WTC11 (cell line): Measurements from ENCODE around the gene GALNT5. TPM values are rescaled to one million over a fixed set of nuclear protein-coding genes. Genes with fewer than 3 reads are reported as not detected.
A peak's percentile ranks its signal among the peaks of the same experiment; 100 is the strongest.

Experiments used
- ATAC-seq: fragments of 200-7000 bp; cut with Tn5 transposase; 2 replicates; pipeline ENCODE4 v1.10.0; 2021; ENCODE audit warnings: mild to moderate bottlenecking, moderate library complexity
- Bru-seq: library from RNA; stranded (reverse); fragments of 400-500 nt; gene quantifications from one replicate; lab custom pipeline; 2021; lab: Mats Ljungman, UMichigan
- CTCF ChIA-PET: fragments of 300-600 bp; sonication (Branson Sonifier 250); formaldehyde crosslinking; loops from one replicate; lab custom pipeline; 2021; ENCODE audit warnings: antibody characterized with exemption; lab: Charles Lee
- POLR2A ChIA-PET: fragments of 350-600 bp; sonication (Branson Sonifier 250); formaldehyde crosslinking; loops from one replicate; lab custom pipeline; 2021; ENCODE audit warnings: antibody characterized with exemption; lab: Charles Lee
- DNase-seq: peaks from one replicate; pipeline ENCODE4 v3.0.0; 2021; ENCODE audit warnings: low spot score
- H3K27ac Mint-ChIP-seq: 2 replicates; pipeline ENCODE4 v1.8.0; 2021; ENCODE audit warnings: mixed read lengths
- H3K27me3 Mint-ChIP-seq: 2 replicates; pipeline ENCODE4 v1.8.0; 2021; ENCODE audit warnings: low read depth, mild to moderate bottlenecking, moderate library complexity, mixed read lengths
- H3K36me3 Mint-ChIP-seq: 2 replicates; pipeline ENCODE4 v1.8.0; 2021; ENCODE audit warnings: mixed read lengths
- H3K4me1 Mint-ChIP-seq: 2 replicates; pipeline ENCODE4 v1.8.0; 2022; ENCODE audit warnings: mixed read lengths
- H3K4me3 Mint-ChIP-seq: 2 replicates; pipeline ENCODE4 v1.8.0; 2021; ENCODE audit warnings: mild to moderate bottlenecking, moderate library complexity, mixed read lengths
- H3K9me3 Mint-ChIP-seq: 2 replicates; pipeline ENCODE4 v1.8.0; 2021; ENCODE audit warnings: mixed read lengths
- AFF4 ChIP-seq: sonication (generic); formaldehyde crosslinking; IDR thresholded peaks from 2 replicates; pipeline ENCODE4 v1.8.1; 2023; ENCODE audit warnings: mild to moderate bottlenecking, missing genetic modification reagents, borderline replicate concordance
- ATF1 ChIP-seq: sonication (generic); formaldehyde crosslinking; IDR thresholded peaks from 2 replicates; pipeline ENCODE4 v1.8.1; 2023; ENCODE audit warnings: mild to moderate bottlenecking, moderate library complexity, missing genetic modification reagents
- CBFB ChIP-seq: sonication (generic); formaldehyde crosslinking; IDR thresholded peaks from 2 replicates; pipeline ENCODE4 v1.8.1; 2022; ENCODE audit warnings: mild to moderate bottlenecking, low read depth, missing genetic modification reagents
- ETV6 ChIP-seq: sonication (generic); formaldehyde crosslinking; IDR thresholded peaks from 2 replicates; pipeline ENCODE4 v1.8.1; 2022; ENCODE audit warnings: mild to moderate bottlenecking, missing genetic modification reagents
- FOXJ3 ChIP-seq: sonication (generic); formaldehyde crosslinking; IDR thresholded peaks from 2 replicates; pipeline ENCODE4 v1.9.0; 2021; ENCODE audit warnings: missing genetic modification reagents, mild to moderate bottlenecking, borderline replicate concordance
- HMGA2 ChIP-seq: fragments of 250-450 bp; sonication (Bioruptor Pico); IDR thresholded peaks from 2 replicates; pipeline ENCODE4 v1.4.0; 2021; ENCODE audit warnings: mild to moderate bottlenecking, moderate library complexity
- NR1H2 ChIP-seq: sonication (generic); formaldehyde crosslinking; IDR thresholded peaks from 2 replicates; pipeline ENCODE4 v1.9.0; 2021; ENCODE audit warnings: mild to moderate bottlenecking, moderate library complexity, missing genetic modification reagents
- NR3C1 ChIP-seq: sonication (generic); formaldehyde crosslinking; conservative IDR thresholded peaks from 2 replicates; pipeline ENCODE4 v1.8.1; 2023; ENCODE audit warnings: low read depth, mild to moderate bottlenecking, missing genetic modification reagents
- SOX15 ChIP-seq: fragments of 250-450 bp; sonication (Bioruptor Pico); IDR thresholded peaks from 2 replicates; pipeline ENCODE4 v1.9.0; 2021; ENCODE audit warnings: mild to moderate bottlenecking
- USF2 ChIP-seq: sonication (generic); formaldehyde crosslinking; IDR thresholded peaks from 2 replicates; pipeline ENCODE4 v1.8.1; 2023; ENCODE audit warnings: mild to moderate bottlenecking, missing genetic modification reagents, moderate library complexity
- ZNF423 ChIP-seq: fragments of 250-450 bp; sonication (Bioruptor Pico); IDR thresholded peaks from 2 replicates; pipeline ENCODE4 v2.1.2; 2022; ENCODE audit warnings: mild to moderate bottlenecking, moderate library complexity
- ZNF425 ChIP-seq: fragments of 250-450 bp; sonication (Bioruptor Pico); conservative IDR thresholded peaks from 2 replicates; pipeline ENCODE4 v1.9.0; 2021; ENCODE audit warnings: mild to moderate bottlenecking
- long read RNA-seq, 3 experiments: library from RNA in 1 of 3; library from capped mRNA in 1 of 3; library from polyadenylated mRNA in 1 of 3; unstranded in 2 of 3; stranded (forward) in 1 of 3; transcript quantifications; one replicate each; pipeline ENCODE4 v2.0.0, GENCODE V29; 2021
- total RNA-seq: library from RNA; stranded (reverse); gene quantifications from 3 replicates; pipeline ENCODE4 v1.2.3, GENCODE V29; 2021
- TF ChIP-seq, protein P1 (sequence below): fragments of 250-450 bp; sonication (Bioruptor Pico); IDR thresholded peaks from 2 replicates; pipeline ENCODE4 v2.1.2; 2022; ENCODE audit warnings: mild to moderate bottlenecking, moderate library complexity
- TF ChIP-seq, protein P2 (sequence below): sonication (generic); formaldehyde crosslinking; IDR thresholded peaks from 2 replicates; pipeline ENCODE4 v1.8.0; 2022; ENCODE audit warnings: mild to moderate bottlenecking, missing genetic modification reagents
- TF ChIP-seq, protein P3 (sequence below): sonication (generic); formaldehyde crosslinking; conservative IDR thresholded peaks from 2 replicates; pipeline ENCODE4 v1.8.1; 2023; ENCODE audit warnings: mild to moderate bottlenecking, low read depth, missing genetic modification reagents, moderate library complexity
- TF ChIP-seq, protein P4 (sequence below): fragments of 250-450 bp; sonication (Bioruptor Pico); IDR thresholded peaks from 2 replicates; pipeline ENCODE4 v1.8.0; 2021; ENCODE audit warnings: mild to moderate bottlenecking

The GALNT5 gene
- total RNA-seq: 0.17 to 0.34 TPM (median 0.32 TPM) in 3 replicates
- Bru-seq, nascent RNA: percentile 18 among the genes with signal in this experiment
- long read RNA-seq, experiment 1: 0 reads
- long read RNA-seq, experiment 2: 0 reads
- long read RNA-seq, experiment 3: 0 reads

- no peaks in the 10 kb centered on the region for H3K36me3 Mint-ChIP-seq
- H3K9me3 Mint-ChIP-seq: no peaks in the 10 kb centered on the region
- ATAC-seq (peak; percentile 83), DNase-seq (peak; percentile 25)
- 0 out of 2 replicates have a peak within 1 kb of the TSS, but pooled peaks have one; percentile 8 for H3K27ac Mint-ChIP-seq
- TF ChIP-seq, protein P1, sequence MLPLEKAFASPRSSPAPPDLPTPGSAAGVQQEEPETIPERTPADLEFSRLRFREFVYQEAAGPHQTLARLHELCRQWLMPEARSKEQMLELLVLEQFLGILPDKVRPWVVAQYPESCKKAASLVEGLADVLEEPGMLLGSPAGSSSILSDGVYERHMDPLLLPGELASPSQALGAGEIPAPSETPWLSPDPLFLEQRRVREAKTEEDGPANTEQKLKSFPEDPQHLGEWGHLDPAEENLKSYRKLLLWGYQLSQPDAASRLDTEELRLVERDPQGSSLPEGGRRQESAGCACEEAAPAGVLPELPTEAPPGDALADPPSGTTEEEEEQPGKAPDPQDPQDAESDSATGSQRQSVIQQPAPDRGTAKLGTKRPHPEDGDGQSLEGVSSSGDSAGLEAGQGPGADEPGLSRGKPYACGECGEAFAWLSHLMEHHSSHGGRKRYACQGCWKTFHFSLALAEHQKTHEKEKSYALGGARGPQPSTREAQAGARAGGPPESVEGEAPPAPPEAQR: no peak
- TF ChIP-seq ATF1 (CRISPR knock-in tag) (no peak), SOX15 (CRISPR knock-in tag) (no peak), NR3C1 (no peak), ETV6 (CRISPR knock-in tag) (peak; percentile 53; the same call in 1 of the 2 replicates), NR1H2 (CRISPR knock-in tag) (no peak), CBFB (CRISPR knock-in tag) (no peak), ZNF425 (CRISPR knock-in tag) (no peak)
- TF ChIP-seq, protein P2, sequence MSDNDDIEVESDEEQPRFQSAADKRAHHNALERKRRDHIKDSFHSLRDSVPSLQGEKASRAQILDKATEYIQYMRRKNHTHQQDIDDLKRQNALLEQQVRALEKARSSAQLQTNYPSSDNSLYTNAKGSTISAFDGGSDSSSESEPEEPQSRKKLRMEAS (CRISPR knock-in tag): peak; percentile 25; the same call in 1 of the 2 replicates
- no peaks in the 10 kb centered on the region for H3K27me3 Mint-ChIP-seq
- peak within 1 kb of the TSS; percentile 83 for H3K4me3 Mint-ChIP-seq
- CTCF ChIA-PET: interaction anchor here (0.8 to 1.3 kb wide), 2 partner anchors 45 to 70 kb away, joined by 3 to 4 read pairs; no protein-coding TSS in a partner anchor
- POLR2A ChIA-PET: interaction anchor here (1.0 kb wide), 1 partner anchor 53 kb away, joined by 3 read pairs; no protein-coding TSS in a partner anchor
- H3K4me1 Mint-ChIP-seq: peaks cover 13% of the 10 kb centered on the region
These were observed at the start of gene GALNT5 for GRCh38 chr2:157257312-157258252. Gene GALNT5, plus strand, starts transcription at chr2:157257705. Its CDS starts 378 bp downstream, at chr2:157258083.

DNA sequence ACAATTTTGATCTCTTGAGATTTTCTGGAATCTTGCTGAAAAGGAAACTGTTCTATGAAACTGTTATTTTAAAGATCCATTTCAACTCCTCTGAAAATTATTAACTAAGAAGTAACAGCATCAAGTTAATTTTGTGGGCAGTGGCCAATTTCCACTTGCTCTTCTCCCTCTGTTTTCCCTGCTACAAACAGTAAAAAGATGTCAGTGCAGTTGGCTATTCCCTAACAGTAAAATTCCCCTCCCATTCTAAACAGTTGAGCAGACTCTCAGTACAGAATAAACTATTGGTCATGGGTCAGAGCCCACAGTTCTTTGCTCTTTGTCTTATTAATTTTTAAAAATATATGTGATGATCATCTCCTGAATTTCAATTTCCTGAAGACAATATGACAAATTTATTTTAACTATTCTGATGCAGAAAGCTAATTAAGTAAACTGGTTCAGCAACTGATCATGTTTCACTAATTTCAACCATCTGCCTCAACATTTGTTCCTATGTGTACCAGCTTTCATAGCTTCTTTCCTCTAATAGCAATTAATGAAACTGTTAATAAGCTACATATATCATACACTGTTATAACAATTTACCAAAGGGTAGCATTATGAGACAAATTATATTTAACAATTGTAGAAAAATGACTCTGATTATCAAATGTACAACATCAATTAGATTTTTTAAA lies 41.1 kb upstream of the GALNT5 start:
- ChIA-PET CTCF (no interaction called here), POLR2A (no interaction called here)
- Mint-ChIP-seq H3K4me3 (no peak overlapping the region), H3K27me3 (no peaks in the 10 kb centered on the region), H3K4me1 (no peaks in the 10 kb centered on the region), H3K9me3 (0 out of 2 replicates have a peak, but pooled peaks cover 3% of the 10 kb centered on the region), H3K36me3 (no peaks in the 10 kb centered on the region), H3K27ac (no peak overlapping the region)
- DNase-seq: no peak
- ATAC-seq: no peak
- no peak for TF ChIP-seq ZNF423
- TF ChIP-seq ATF1 (CRISPR knock-in tag): no peak
- TF ChIP-seq, protein P3, sequence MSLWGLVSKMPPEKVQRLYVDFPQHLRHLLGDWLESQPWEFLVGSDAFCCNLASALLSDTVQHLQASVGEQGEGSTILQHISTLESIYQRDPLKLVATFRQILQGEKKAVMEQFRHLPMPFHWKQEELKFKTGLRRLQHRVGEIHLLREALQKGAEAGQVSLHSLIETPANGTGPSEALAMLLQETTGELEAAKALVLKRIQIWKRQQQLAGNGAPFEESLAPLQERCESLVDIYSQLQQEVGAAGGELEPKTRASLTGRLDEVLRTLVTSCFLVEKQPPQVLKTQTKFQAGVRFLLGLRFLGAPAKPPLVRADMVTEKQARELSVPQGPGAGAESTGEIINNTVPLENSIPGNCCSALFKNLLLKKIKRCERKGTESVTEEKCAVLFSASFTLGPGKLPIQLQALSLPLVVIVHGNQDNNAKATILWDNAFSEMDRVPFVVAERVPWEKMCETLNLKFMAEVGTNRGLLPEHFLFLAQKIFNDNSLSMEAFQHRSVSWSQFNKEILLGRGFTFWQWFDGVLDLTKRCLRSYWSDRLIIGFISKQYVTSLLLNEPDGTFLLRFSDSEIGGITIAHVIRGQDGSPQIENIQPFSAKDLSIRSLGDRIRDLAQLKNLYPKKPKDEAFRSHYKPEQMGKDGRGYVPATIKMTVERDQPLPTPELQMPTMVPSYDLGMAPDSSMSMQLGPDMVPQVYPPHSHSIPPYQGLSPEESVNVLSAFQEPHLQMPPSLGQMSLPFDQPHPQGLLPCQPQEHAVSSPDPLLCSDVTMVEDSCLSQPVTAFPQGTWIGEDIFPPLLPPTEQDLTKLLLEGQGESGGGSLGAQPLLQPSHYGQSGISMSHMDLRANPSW (CRISPR knock-in tag): no peak
- TF ChIP-seq HMGA2 (CRISPR knock-in tag): no peak
- no peak for TF ChIP-seq AFF4 (CRISPR knock-in tag)
- TF ChIP-seq, protein P4, sequence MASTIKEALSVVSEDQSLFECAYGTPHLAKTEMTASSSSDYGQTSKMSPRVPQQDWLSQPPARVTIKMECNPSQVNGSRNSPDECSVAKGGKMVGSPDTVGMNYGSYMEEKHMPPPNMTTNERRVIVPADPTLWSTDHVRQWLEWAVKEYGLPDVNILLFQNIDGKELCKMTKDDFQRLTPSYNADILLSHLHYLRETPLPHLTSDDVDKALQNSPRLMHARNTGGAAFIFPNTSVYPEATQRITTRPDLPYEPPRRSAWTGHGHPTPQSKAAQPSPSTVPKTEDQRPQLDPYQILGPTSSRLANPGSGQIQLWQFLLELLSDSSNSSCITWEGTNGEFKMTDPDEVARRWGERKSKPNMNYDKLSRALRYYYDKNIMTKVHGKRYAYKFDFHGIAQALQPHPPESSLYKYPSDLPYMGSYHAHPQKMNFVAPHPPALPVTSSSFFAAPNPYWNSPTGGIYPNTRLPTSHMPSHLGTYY (CRISPR knock-in tag): no peak
- no peak for TF ChIP-seq USF2 (CRISPR knock-in tag)
- TF ChIP-seq FOXJ3 (CRISPR knock-in tag): no peak
